GM23338 (cell line): Measurements from ENCODE around the gene NAAA. TPM values are rescaled to one million over a fixed set of nuclear protein-coding genes. Genes with fewer than 3 reads are reported as not detected.

Experiments used
- ATAC-seq: fragments of 200-7000 bp; cut with Tn5 transposase; 3 replicates; pipeline ENCODE4 v1.9.1; 2020
- DNase-seq: peaks from one replicate; pipeline ENCODE4 v3.0.0-alpha.2; 2015; ENCODE audit warnings: low spot score
- H2AFZ ChIP-seq: fragments of 200-600 bp; sonication (generic); 2 replicates; pipeline ENCODE4 v1.8.0; 2016; ENCODE audit warnings: antibody characterized with exemption, mild to moderate bottlenecking, moderate library complexity
- H3F3A ChIP-seq: fragments of 200-600 bp; sonication (generic); replicated peaks from 2 replicates; pipeline ENCODE4 v1.8.0; 2017; ENCODE audit warnings: antibody characterized with exemption, mixed run types, low read depth
- H3K27ac ChIP-seq: fragments of 200-600 bp; sonication (generic); 2 replicates; pipeline ENCODE4 v1.6.1; 2016; ENCODE audit warnings: low read depth
- H3K27me3 ChIP-seq: fragments of 200-600 bp; sonication (generic); 2 replicates; pipeline ENCODE4 v1.8.0; 2016; ENCODE audit warnings: mild to moderate bottlenecking, mixed run types, moderate library complexity; ENCODE audit not compliant: insufficient read depth
- H3K36me3 ChIP-seq: fragments of 200-600 bp; sonication (generic); 2 replicates; pipeline ENCODE4 v1.8.0; 2016; ENCODE audit warnings: mild to moderate bottlenecking; ENCODE audit not compliant: insufficient read depth
- H3K4me1 ChIP-seq: fragments of 200-600 bp; sonication (generic); 2 replicates; pipeline ENCODE4 v1.8.0; 2016; ENCODE audit warnings: mild to moderate bottlenecking, moderate library complexity; ENCODE audit not compliant: insufficient read depth
- H3K4me2 ChIP-seq: fragments of 200-600 bp; sonication (generic); 2 replicates; pipeline ENCODE4 v1.7.1; 2017; ENCODE audit warnings: mixed run types
- H3K4me3 ChIP-seq: fragments of 200-600 bp; sonication (generic); 2 replicates; pipeline ENCODE4 v1.6.1; 2016; ENCODE audit warnings: mixed run types
- H3K79me2 ChIP-seq: fragments of 200-600 bp; sonication (generic); replicated peaks from 2 replicates; pipeline ENCODE4 v1.8.0; 2017; ENCODE audit warnings: mild to moderate bottlenecking; ENCODE audit not compliant: insufficient read depth
- H3K9me2 ChIP-seq: fragments of 200-600 bp; sonication (generic); 2 replicates; pipeline ENCODE4 v1.8.0; 2017; ENCODE audit not compliant: insufficient read depth
- H4K20me1 ChIP-seq: fragments of 200-600 bp; sonication (generic); replicated peaks from 2 replicates; pipeline ENCODE4 v1.8.0; 2017; ENCODE audit warnings: mild to moderate bottlenecking; ENCODE audit not compliant: insufficient read depth
- H3K27ac Mint-ChIP-seq: 2 replicates; pipeline ENCODE4 v1.8.0; 2020; ENCODE audit warnings: inconsistent platforms, mild to moderate bottlenecking, moderate library complexity, mixed read lengths
- H3K27me3 Mint-ChIP-seq: 3 replicates; pipeline ENCODE4 v1.8.0; 2022; ENCODE audit warnings: low read depth, mild to moderate bottlenecking, moderate library complexity, mixed read lengths, inconsistent platforms; ENCODE audit not compliant: insufficient read depth, poor library complexity
- H3K36me3 Mint-ChIP-seq: 3 replicates; pipeline ENCODE4 v1.8.0; 2021; ENCODE audit warnings: low read depth, mild to moderate bottlenecking, inconsistent platforms, moderate library complexity, mixed read lengths
- H3K4me1 Mint-ChIP-seq: 3 replicates; pipeline ENCODE4 v1.8.0; 2020; ENCODE audit warnings: mild to moderate bottlenecking, inconsistent platforms, mixed read lengths
- H3K4me3 Mint-ChIP-seq: 3 replicates; pipeline ENCODE4 v1.8.0; 2021; ENCODE audit warnings: moderate library complexity, mild to moderate bottlenecking, inconsistent platforms, mixed read lengths
- H3K9me3 Mint-ChIP-seq: 3 replicates; pipeline ENCODE4 v1.8.0; 2020; ENCODE audit warnings: moderate library complexity, mild to moderate bottlenecking, inconsistent platforms, mixed read lengths
- CREB1 ChIP-seq: fragments of 250-450 bp; sonication (Bioruptor Pico); IDR thresholded peaks from 2 replicates; pipeline ENCODE4 v1.5.0; 2020; ENCODE audit warnings: low read depth, mild to moderate bottlenecking, moderate library complexity
- CTCF ChIP-seq, 2 experiments: fragments of 200-600 bp in 1 of 2; sonication (generic) in 1 of 2; conservative IDR thresholded peaks; 2 replicates each; pipeline versions ENCODE4 v1.5.1 to v1.6.1; 2016 to 2017; ENCODE audit warnings: antibody characterized with exemption in 2 of 2, low read depth in 2 of 2, mild to moderate bottlenecking in 2 of 2, moderate library complexity in 1 of 2
- EZH2 ChIP-seq: fragments of 200-600 bp; sonication (generic); IDR thresholded peaks from one replicate; pipeline ENCODE4 v1.8.0; 2017; ENCODE audit warnings: antibody characterized with exemption, mild to moderate bottlenecking, low read depth; ENCODE audit not compliant: unreplicated experiment
- EZH2phosphoT487 ChIP-seq: fragments of 200-600 bp; sonication (generic); IDR thresholded peaks from one replicate; pipeline ENCODE4 v1.8.1; 2018; ENCODE audit warnings: antibody characterized with exemption; ENCODE audit not compliant: unreplicated experiment
- JUNB ChIP-seq: IDR thresholded peaks from one replicate; pipeline ENCODE4 v1.6.1; 2016; ENCODE audit warnings: antibody characterized with exemption; ENCODE audit not compliant: unreplicated experiment
- NANOG ChIP-seq: IDR thresholded peaks from 2 replicates; pipeline ENCODE4 v1.6.1; 2016; ENCODE audit warnings: antibody characterized with exemption, borderline replicate concordance
- POLR2AphosphoS5 ChIP-seq: IDR thresholded peaks from 2 replicates; pipeline ENCODE4 v1.6.1; 2016; ENCODE audit warnings: antibody characterized with exemption, low read depth
- REST ChIP-seq: IDR thresholded peaks from one replicate; pipeline ENCODE4 v1.6.1; 2018; ENCODE audit warnings: antibody characterized with exemption; ENCODE audit not compliant: unreplicated experiment
- STAT1 ChIP-seq: IDR thresholded peaks from one replicate; pipeline ENCODE4 v1.6.1; 2016; ENCODE audit warnings: antibody characterized with exemption; ENCODE audit not compliant: unreplicated experiment
- ZNF114 ChIP-seq: fragments of 250-450 bp; sonication (Bioruptor Pico); IDR thresholded peaks from 2 replicates; pipeline ENCODE4 v1.5.0; 2020; ENCODE audit warnings: mild to moderate bottlenecking, moderate library complexity
- ZNF331 ChIP-seq: fragments of 250-450 bp; sonication (Bioruptor Pico); IDR thresholded peaks from 2 replicates; pipeline ENCODE4 v1.5.0; 2020; ENCODE audit warnings: low read depth, mild to moderate bottlenecking, moderate library complexity
- polyA plus RNA-seq: library from polyadenylated mRNA; unstranded; fragments of >200 nt; fragmentation: Nextera tagmentation; extraction: Ambion mirVana; gene quantifications from 2 replicates; pipeline ENCODE4 v1.2.1, GENCODE V29; 2016
- total RNA-seq: library from RNA; depleted of rRNA; stranded (reverse); fragments of >200 nt; shearing (Covaris generic); gene quantifications from 2 replicates; pipeline ENCODE4 v1.2.3, GENCODE V29; 2014
- TF ChIP-seq, protein P1 (sequence below): IDR thresholded peaks from 2 replicates; pipeline ENCODE4 v1.6.1; 2016; ENCODE audit warnings: antibody characterized with exemption
- TF ChIP-seq, protein P2 (sequence below): fragments of 250-450 bp; sonication (Bioruptor Pico); IDR thresholded peaks from 2 replicates; pipeline ENCODE4 v1.5.0; 2020; ENCODE audit warnings: mild to moderate bottlenecking, moderate library complexity

Gene NAAA
- total and polyA plus RNA-seq, 2 experiments from 2014 or later: 13.2 to 36.6 TPM

DNA sequence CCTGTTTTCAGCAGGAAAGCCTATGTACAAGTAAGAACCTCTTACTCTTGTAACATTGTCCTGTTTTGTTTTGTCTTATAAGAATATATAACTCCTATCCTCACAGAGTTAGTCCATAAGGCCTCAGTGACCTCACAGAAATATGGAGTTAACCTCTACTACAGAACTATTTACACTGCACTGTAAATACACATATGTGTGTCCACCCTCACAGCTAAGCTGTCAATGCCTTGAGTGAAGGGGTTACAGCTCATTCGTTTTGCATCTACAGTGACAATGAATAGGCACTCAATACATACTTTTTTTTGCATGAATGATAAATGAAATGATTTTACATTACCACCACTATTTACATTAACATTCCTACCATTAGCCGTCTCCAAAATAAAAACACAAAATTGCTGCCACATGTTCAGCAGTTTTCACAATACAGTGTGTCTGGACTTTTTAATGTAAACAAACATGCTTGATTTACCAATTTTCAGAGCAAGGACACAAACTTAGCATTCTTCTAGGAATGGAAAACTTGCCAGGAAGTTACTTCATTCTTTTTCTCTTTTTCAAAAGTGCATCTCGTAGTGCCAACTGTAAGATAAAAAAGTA lies 9.5 kb upstream of the NAAA start:
- H3K4me3 ChIP-seq: no peak overlapping the region
- Mint-ChIP-seq H3K36me3 (peaks cover 80% of the 10 kb centered on the region), H3K27me3 (no peaks in the 10 kb centered on the region), H3K9me3 (no peaks in the 10 kb centered on the region), H3K27ac (no peak overlapping the region), H3K4me1 (no peaks in the 10 kb centered on the region), H3K4me3 (no peak overlapping the region)
- no peaks in the 10 kb centered on the region for H3F3A ChIP-seq
- no peaks in the 10 kb centered on the region for H3K79me2 ChIP-seq
- H3K4me1 ChIP-seq: no peaks in the 10 kb centered on the region
- H3K9me2 ChIP-seq: no peaks in the 10 kb centered on the region
- TF ChIP-seq ZNF114 (CRISPR knock-in tag) (no peak), EZH2 (no peak), POLR2AphosphoS5 (no peak), JUNB (no peak), ZNF331 (CRISPR knock-in tag) (no peak), EZH2phosphoT487 (no peak), CREB1 (CRISPR knock-in tag) (no peak), NANOG (no peak), CTCF (conservative IDR thresholded peaks at IDR 0.05; ENCODE audit: low read depth in 2 of 2) (no peak), REST (no peak), STAT1 (no peak)
- TF ChIP-seq, protein P1, sequence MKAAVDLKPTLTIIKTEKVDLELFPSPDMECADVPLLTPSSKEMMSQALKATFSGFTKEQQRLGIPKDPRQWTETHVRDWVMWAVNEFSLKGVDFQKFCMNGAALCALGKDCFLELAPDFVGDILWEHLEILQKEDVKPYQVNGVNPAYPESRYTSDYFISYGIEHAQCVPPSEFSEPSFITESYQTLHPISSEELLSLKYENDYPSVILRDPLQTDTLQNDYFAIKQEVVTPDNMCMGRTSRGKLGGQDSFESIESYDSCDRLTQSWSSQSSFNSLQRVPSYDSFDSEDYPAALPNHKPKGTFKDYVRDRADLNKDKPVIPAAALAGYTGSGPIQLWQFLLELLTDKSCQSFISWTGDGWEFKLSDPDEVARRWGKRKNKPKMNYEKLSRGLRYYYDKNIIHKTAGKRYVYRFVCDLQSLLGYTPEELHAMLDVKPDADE: no peak
- TF ChIP-seq, protein P2, sequence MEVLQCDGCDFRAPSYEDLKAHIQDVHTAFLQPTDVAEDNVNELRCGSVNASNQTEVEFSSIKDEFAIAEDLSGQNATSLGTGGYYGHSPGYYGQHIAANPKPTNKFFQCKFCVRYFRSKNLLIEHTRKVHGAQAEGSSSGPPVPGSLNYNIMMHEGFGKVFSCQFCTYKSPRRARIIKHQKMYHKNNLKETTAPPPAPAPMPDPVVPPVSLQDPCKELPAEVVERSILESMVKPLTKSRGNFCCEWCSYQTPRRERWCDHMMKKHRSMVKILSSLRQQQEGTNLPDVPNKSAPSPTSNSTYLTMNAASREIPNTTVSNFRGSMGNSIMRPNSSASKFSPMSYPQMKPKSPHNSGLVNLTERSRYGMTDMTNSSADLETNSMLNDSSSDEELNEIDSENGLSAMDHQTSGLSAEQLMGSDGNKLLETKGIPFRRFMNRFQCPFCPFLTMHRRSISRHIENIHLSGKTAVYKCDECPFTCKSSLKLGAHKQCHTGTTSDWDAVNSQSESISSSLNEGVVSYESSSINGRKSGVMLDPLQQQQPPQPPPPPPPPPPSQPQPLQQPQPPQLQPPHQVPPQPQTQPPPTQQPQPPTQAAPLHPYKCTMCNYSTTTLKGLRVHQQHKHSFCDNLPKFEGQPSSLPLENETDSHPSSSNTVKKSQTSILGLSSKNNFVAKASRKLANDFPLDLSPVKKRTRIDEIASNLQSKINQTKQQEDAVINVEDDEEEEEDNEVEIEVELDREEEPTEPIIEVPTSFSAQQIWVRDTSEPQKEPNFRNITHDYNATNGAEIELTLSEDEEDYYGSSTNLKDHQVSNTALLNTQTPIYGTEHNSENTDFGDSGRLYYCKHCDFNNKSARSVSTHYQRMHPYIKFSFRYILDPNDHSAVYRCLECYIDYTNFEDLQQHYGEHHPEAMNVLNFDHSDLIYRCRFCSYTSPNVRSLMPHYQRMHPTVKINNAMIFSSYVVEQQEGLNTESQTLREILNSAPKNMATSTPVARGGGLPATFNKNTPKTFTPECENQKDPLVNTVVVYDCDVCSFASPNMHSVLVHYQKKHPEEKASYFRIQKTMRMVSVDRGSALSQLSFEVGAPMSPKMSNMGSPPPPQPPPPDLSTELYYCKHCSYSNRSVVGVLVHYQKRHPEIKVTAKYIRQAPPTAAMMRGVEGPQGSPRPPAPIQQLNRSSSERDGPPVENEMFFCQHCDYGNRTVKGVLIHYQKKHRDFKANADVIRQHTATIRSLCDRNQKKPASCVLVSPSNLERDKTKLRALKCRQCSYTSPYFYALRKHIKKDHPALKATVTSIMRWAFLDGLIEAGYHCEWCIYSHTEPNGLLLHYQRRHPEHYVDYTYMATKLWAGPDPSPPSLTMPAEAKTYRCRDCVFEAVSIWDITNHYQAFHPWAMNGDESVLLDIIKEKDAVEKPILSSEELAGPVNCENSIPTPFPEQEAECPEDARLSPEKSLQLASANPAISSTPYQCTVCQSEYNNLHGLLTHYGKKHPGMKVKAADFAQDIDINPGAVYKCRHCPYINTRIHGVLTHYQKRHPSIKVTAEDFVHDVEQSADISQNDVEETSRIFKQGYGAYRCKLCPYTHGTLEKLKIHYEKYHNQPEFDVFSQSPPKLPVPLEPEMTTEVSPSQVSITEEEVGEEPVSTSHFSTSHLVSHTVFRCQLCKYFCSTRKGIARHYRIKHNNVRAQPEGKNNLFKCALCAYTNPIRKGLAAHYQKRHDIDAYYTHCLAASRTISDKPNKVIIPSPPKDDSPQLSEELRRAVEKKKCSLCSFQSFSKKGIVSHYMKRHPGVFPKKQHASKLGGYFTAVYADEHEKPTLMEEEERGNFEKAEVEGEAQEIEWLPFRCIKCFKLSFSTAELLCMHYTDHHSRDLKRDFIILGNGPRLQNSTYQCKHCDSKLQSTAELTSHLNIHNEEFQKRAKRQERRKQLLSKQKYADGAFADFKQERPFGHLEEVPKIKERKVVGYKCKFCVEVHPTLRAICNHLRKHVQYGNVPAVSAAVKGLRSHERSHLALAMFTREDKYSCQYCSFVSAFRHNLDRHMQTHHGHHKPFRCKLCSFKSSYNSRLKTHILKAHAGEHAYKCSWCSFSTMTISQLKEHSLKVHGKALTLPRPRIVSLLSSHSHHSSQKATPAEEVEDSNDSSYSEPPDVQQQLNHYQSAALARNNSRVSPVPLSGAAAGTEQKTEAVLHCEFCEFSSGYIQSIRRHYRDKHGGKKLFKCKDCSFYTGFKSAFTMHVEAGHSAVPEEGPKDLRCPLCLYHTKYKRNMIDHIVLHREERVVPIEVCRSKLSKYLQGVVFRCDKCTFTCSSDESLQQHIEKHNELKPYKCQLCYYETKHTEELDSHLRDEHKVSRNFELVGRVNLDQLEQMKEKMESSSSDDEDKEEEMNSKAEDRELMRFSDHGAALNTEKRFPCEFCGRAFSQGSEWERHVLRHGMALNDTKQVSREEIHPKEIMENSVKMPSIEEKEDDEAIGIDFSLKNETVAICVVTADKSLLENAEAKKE: no peak
- DNase-seq (no peak), ATAC-seq (no peak)
- H3K27me3 ChIP-seq: no peaks in the 10 kb centered on the region
- H3K36me3 ChIP-seq: peaks cover 60% of the 10 kb centered on the region
- H2AFZ ChIP-seq: no peak overlapping the region
- no peak overlapping the region for H3K4me2 ChIP-seq
- peaks cover 6% of the 10 kb centered on the region; the same call in 1 of the 2 replicates for H4K20me1 ChIP-seq
- H3K27ac ChIP-seq: no peak overlapping the region
